GM19455 (cell line): ENCODE measurements around the gene HSPH1.

Experiments
- ATAC-seq: cut with Tn5 transposase; IDR thresholded peaks from one replicate; pipeline ENCODE4 v1.9.1; 2021; ENCODE audit not compliant: unreplicated experiment

Gene HSPH1

GRCh38 chr13:31133621-31134020 is 28.1 kb downstream of the HSPH1 start:
- no peak for ATAC-seq

DNA sequence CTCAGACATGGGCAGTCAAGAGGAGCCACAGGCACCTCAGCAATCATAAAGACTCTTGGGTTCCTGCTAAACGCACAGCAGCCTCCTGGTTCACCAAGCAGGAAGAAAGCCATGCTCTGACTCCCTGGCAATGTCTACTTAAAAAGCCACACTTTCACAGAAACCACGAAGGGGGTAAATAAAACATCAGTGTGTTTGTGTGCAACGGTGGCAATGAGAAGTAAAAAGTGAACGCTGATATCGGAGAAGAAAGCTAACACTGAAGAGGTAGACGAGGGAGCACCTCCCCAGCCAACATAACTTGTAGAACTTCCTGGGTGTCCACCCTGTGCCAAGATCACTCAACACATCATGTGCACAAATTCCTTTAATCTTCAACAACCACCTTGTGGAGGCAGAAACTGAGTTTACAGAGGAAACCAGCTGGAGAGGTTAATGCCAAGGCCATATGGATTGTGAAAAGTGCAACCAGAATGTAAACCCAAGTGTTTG is 30.2 kb downstream of the HSPH1 start:
- ATAC-seq, result no peak

DNA sequence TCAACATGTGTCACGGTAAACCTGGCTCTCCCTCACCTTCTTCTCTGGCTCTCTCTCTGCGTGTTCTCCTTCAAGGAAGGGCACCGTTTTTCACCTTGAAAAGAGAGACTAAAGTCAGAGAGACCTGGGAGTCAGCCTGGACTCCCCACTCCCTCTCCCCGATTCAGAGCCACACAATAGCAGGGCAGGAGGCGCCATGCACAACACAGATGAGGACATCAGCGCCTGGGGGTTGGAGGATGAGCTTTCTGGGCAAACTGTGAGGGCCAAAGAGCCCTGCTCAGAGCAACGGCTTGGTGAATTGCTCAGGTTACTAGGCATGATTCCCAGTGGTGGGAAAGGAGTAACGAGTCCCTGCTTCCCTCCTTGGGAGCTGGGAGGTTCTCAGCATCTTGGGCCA is 32.3 kb downstream of the HSPH1 start:
- ATAC-seq, result no peak

- no peak for ATAC-seq
Measured at GRCh38 chr13:31124204-31124603, 37.5 kb downstream of the HSPH1 start.

DNA sequence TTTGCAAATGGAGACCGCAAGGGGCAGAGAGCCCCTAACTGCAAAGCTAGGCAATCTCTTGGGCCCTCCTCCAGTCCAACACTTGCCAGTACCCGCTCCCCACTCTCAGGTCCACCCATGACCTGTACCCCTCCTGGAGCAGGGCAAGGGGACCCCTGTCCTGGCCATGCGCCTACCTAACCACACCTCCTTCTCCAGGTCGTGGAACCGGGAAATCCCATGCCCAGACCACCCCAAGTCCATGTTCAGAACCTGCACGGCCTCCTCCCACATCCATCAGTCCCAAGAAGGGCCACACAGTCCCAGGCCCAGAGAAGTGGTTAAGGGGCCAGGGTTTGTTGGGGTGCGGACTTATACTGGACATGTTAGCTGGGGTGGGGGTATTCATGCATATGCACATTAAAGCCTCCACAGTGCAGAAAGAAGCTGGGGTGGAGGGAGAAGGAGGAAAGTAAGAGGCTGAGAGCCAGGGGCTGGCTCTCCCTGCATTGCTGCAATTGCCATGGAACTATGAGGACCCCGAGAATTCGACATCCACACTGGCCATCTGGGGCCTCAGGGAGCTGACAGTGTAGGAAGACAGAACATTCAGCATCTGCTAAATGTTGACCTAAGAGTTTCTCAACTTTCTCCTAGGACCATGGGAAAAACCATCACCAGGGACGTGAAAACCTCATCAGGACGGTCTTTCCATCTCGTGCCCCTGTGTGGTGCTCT is 39.0 kb downstream of the HSPH1 start:
- ATAC-seq, result no peak

GRCh38 chr13:31122143-31122542 is 39.6 kb downstream of the HSPH1 start:
- no peak for ATAC-seq

DNA sequence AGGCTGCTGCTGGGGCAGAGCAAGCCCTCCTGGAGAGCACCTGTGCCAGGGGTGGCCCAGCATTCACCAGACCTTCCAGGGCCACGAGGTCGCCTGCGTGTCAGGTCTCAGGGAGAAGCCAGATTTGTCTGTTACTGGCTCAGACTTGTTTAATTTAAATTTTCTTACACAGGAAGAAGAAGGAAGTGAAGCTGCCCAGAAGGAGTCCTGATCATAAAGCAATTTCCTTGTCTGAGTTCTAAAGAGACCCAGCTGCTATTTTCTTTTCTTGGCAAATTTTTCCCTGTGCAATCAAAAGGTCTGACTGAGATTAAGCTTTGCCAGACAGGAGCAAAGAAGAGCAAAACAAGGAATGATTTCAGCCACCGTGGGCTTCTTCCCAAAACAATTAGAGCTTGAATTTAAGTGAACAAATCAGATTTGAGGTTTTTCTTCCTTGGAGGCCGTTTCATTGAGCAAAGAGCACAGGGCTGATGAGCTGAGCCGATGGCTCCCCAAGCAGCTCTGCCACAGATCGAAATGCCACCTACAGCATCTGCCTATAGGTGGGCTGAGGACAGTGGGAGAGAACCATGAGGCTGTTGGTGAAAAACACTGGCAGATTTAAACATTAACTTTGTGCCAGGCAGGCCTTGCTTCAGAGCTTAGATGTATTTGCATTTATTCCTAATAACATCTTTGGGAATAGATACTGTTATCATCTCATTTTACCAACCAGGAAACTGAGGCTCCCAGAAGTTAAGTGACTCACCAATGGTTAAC is 40.1 kb downstream of the HSPH1 start:
- ATAC-seq, result no peak

DNA sequence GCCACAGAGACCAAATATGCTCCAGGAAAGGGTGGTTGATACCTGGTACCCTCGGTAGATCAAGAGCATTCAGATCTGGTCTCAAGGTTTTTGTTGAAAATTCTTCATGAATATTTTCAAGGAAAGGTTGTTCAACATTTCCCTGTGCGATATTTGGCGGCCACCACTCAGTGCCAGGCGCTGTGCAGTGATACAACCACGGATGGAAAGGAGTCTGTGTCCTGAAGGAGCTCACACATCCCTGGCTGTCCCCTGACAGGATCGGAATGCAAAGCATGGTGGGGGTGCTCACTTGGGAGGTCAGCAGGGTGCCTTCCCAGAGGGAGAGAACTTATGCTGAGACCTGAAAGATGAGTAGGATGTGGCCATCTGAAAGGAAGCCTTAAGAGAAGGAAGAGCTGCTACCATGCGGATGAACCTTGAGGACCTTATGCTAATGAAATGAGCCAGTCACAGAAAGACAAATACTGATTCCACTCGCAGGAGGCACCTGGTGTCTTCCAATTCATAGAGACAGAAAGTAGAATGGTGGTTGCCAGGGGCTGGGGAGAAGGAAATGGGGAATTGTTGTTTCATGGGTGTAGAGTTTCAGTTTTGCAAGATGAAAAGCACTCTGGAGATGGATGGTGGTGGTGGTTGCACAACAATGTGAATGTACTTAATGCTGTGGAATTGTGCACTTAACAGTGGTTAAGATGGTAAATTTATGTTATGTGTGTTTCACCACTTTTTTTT is 41.6 kb downstream of the HSPH1 start:
- no peak for ATAC-seq

- no peak for ATAC-seq
Measured at GRCh38 chr13:31119526-31119925, 42.2 kb downstream of the HSPH1 start.

- no peak for ATAC-seq
Measured at GRCh38 chr13:31116224-31116623, 45.5 kb downstream of the HSPH1 start.

DNA sequence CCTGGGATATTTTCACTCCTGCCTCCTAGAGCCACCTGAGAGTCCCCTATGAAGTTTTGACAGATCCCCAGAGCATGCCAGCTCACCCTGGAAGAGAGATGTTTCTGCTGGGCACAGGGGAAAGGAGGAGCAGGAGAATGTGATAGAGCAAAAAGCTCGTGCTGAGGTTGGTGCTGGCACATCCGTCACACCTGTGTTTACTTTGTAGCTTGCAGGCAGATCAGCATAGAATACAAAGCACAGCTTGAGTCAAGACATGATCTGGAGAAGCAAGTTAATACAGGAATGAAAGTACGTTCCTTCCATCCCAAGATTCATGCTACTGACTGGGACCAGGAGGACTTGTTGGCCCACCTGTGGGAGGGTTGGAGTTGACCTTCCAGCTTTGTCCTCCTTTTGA is 46.1 kb downstream of the HSPH1 start:
- ATAC-seq, result no peak

- ATAC-seq, result no peak
Measured at GRCh38 chr13:31114641-31115040, 47.1 kb downstream of the HSPH1 start.

- ATAC-seq, result no peak
Measured at GRCh38 chr13:31111136-31111535, 50.6 kb downstream of the HSPH1 start.

DNA sequence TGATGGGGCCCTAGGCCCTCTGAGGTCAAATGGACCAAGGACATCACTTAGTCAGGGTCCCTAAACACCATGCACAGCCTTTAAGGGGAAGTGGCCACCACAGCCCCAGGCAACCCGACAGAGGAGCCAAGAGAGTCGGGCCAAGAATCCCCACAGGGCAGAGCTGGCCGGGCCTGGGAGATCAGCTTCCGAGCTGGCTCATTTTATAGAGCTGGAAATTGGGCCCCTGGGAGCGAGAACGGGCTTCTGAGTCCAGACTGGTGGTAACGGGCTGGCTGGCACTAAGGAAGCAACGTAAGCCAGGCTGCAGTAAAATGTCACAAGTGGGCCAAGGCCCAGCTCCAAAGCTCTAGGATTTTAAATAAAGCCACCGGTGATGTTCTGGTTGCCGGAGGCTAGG is 51.1 kb downstream of the HSPH1 start:
- no peak for ATAC-seq

- ATAC-seq, result no peak
Measured at GRCh38 chr13:31110169-31110568, 51.5 kb downstream of the HSPH1 start.

DNA sequence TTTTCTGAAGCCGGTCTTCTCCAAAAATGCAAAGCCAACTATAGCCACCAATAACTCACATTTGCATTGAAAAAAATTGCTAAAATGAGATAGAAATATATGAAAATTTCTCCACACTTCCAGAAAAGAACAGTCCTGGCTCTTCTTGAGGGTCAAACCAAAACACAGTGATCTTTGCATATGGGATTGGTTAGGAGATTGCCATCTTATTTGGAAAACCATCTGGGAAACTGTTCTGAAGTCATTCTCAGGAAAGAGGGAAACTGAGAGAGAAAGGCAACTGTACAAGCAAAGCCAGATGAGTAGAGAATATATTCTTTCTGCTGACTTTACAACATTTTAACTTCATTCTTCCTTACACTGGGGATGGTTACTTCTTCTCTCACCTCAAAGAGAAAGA is 54.6 kb downstream of the HSPH1 start:
- no peak for ATAC-seq

GRCh38 chr13:31105856-31106255 is 55.8 kb downstream of the HSPH1 start:
- no peak for ATAC-seq

DNA sequence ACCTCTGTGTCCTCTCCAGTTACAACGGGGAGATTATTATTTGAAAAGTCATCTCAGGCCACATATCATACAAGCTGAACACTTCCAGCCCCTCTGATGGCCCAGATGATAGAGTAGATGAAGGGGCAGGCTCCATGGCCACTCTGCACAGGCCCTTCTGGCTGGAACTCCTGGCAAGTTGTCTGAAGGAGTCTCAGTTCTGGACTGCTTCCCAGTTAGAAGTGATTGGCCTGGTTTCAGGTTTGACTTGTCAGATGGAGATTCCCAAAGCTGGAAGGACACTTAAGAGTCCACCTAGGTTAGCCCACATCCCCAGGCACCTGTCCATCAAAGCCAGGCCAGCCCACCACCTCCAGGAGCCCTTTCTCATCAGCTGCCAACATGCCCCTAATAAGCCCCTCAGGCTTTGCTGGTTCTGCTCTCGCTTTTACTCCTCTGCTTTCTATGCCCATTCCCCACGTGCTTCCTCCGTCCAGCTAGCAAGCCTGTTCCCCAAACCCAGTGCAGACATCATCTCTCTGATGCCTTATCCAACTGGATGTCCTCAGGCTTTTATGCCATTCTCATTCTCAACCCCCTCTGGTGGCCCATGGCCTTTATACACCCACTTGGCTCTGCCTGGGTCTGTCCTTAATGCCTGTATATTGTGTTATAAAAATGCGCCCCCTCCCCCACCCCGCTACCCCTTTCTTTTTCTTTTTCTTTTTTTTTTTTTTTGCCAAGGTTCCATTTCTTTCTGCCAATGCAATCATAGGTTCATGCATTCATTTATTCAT is 56.5 kb downstream of the HSPH1 start:
- no peak for ATAC-seq

DNA sequence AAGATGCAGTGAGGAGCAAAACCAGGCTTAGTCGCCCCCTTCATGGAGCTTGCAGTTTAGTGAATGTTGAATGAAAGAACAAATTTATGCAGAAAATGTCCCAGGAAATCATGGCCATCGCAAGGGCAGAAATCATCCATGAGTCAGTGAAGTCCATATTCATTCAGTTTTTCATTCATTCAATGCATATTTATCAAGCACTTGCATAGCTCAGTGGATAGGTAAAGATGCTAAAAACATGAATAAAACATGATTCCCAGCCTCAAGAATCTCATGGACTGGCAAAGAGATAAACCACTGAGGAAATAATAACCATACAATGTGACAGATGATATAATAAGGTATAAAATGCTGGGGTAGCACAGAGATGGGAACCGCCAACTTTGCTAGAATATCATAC is 58.8 kb downstream of the HSPH1 start:
- no peak for ATAC-seq

DNA sequence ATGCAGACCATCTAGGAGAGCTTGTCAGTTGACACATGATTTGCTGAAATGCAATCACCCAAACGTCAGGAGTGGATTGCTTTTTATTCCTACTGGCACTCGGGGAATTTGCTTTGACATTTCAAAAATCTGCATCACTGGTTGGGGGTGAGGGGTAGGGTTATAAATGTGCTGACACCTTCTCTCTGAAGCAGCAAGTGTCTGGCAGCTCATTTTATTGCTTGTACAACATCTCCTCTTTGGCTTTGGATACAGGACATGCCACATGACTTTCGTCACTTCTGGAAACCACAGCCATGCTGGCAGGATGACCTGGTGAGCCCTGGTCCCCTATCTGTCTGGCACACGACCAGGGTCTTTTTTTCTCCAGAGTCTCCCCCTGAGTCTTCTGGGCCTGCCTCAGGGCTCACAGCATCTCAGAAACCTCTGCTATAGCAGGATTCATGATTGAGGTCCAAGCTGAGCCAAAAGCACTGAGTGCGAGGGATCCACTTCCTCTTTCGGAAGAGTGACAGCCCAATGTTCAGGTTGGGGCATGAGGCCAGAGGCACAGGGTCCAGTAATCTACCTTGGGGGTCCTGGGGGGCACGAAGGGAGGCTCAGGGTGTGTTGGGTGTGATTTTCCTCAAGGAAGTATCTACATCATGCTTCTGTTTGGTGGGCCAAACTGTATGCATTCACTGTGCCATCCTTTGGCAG is 60.1 kb downstream of the HSPH1 start:
- ATAC-seq, result no peak
